HG03064 (cell line): ENCODE measurements around the gene NEK4.
A peak's percentile ranks its signal among the peaks of the same experiment; 100 is the strongest.

Source experiments
- ATAC-seq: cut with Tn5 transposase; IDR thresholded peaks from one replicate; pipeline ENCODE4 v1.9.1; 2021; ENCODE audit warnings: low read depth; ENCODE audit not compliant: unreplicated experiment

Gene NEK4

DNA sequence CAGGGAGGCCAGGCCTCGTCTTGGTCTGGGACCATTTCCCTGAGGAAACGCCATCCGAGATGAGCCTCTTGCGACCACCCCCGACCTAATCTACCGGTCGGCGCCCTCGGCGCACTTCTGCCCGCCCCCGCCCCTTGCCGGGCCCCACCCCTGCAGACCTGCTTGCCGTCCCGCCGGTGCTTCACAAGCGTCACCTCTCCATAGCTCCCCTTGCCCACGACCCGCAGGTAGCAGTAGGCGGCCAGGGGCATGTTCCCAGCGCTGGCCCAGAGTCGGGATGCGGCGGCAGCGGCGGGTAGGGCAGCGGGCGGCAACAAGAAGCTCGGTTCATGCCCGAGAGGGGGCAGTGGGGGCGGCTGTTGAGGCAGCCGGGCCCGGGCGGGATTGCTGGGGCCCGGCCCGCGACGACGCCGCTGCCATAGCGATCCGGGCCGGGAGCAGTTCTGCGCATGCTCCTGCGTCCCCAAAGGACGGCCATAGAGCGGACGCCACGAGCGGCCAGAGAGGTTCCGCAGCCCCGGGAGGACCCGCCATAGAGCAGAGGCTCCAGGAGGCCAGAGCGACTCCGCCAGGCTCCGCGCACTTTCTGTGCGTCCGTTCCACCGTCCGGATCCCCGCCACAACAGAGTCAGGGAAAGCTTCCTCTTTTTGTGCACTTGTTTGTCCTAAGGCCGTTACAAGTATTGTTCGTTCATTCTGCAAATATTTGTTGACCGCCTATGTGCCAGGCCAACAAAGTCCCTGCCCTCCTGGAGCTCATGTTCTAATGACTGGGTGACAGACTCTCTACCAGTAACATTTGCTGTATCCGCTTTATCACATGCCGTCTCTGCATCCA is at the start of gene NEK4:
TSS of gene NEK4 (minus strand) at position 445 of the 838 bp plus-strand sequence. CDS start at position 251, 194 bp downstream.
- peak; percentile 94 for ATAC-seq

DNA sequence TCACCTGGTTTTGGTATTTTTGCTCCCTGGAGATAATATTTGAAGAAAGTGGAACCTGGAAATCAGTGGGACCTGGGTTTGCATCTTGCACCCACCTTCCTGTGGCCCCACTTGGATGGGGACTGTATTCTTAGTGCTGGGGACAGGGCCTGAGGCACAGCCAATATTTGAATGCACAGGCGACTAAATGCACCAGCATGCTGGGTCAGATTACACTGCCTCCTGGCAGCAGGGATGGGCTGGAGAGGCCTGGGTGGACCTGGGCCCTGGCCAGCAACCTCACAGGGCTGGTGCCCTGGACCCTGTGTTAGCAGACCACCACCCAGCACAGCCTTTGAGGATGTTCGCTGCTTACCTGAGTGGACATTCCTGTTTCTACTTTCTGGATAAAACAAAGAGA is 49.2 kb upstream of the NEK4 start:
- ATAC-seq: no peak

DNA sequence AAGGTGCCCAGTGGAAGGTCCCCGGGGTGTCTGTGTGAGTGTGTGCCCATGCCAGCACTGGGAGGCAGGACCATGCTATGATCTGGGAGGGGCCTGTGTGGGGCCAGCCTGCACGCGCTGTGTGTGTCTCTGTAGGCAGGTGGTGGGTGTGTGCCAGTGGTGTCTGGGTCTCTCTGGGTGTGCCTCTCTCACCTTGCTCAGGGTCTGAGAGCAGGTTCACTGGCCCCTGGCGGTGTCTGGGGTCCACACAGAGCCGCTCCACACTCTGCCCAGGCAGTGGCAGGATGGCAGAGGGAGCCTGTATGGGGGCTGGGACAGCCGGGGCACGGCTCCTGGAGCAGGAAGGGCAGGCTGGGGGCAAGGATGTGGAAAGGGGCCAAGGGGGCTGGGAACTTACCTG is 47.1 kb upstream of the NEK4 start:
- no peak for ATAC-seq

DNA sequence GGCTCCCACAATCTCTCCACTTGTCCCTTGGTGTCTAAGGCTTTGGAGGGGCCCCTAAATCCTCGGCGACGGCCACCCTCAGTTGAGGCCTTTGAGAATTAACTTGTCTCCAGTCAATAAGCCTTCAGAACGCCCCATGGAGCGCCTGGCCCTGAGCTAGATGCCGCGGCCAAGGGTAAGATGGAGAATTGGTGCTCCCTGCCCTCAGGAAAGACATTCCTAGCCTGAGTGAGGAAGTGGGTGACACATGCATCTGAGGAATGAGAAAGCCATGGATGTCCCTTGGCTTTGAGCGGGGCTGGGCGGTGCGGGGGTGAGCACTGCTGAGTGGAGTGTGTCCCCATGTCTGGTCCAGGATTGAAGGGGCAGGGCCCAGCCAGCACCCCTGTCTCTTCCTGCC is 46.5 kb upstream of the NEK4 start:
- no peak for ATAC-seq

DNA sequence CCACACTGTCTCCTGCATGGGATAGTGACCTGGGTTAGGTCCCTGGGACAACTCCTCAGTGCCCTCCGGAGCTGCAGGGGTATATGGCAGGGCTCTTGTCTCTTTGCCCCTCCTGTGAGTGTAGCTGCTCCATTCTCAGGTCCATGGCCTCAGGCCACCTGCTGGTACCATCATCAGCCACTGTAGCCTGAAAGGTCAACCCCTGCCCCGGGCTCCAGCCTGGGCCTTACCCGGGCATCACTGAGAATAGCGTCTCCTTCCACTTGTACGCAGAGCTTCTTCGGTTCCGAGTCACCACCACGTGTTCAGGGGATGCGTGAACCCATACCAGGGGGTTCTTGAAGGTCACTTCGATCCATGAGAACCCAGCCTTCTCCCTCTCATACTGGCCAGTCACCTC is 45.9 kb upstream of the NEK4 start:
- ATAC-seq: no peak

DNA sequence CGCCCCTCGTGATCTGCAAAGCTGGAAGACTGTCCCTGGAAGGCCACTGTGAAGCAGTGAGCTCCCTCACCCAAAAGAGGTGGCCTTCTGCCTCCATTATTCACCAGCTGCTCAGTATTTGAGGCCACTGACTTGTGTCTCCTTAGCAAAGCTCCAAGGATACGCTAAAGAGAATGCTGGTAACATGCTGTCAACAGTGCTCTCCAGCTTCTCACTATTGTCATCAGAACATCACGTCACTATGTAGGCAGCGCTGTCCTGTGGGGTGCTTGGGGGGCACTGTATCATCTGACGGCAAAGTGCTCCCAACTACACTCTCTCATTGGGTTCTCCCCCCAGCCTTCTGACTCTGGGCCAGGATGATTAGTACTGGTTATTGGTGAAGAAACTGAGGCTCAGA is 45.5 kb upstream of the NEK4 start:
- no peak for ATAC-seq

DNA sequence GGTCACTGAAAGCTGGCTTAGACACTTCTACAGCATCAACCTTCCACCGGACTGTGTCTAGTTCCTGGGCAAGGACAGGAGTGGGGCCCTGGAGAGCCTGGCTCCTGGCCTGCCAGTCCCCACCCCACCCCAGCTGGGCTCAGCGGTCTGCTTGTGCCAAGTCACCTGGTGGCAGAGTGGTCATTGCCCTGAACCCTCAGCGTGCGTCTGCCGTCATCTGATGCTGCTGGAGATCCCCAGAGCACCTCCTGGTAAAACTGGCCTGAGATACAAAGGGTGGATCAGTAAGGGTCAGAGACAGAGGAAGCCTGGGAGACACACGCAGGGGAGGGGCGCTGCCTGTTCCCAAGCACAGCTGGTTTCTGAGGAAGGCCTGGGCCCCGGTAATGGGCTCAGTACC is 43.1 kb upstream of the NEK4 start:
- ATAC-seq: no peak

DNA sequence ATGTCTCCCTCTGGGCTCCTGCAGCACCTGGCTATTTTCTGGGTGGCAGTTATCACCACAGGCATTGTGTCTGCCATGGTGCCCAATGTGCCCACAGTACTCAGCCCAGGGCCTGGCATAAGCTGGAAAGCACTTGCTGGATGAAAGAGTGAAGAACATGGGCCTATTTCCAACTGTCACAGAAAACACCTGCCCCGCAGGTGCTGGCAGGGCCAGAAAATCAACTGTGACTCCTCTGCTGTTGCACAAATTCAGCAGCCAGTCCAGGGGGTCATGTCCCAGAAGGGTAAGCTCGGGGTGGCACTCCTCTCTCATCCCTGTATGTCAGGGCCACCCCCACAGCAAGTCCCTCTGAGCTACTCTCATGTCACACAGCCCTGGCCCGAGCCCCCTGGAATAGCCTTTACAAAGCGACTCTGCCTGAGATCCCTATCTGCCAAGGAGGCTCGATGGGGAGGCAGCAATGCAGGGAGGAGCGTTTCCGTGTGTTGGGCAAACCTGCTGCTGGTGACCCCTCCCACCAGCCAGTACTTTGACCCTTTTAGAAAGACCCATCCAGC is 40.8 kb upstream of the NEK4 start:
- no peak for ATAC-seq

DNA sequence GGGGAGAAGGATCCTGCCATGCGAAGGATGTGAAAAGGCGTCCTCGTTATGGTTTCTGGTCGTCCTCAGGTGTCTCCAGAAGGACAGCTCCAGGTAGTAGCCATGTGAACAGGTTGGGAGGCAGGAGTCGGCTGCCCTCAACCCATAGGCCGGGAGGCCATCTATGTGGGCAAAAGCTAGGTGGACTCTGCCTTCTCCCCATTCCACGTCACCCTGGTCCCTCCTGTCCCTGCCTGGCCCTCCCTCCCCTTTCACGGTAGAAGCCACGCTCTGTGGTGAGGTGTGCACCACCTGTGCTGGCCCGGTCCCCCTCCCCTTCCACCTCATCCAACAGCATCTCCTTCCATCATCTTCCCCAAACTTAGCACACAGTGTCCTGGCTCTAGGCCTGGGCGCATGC is 40.2 kb upstream of the NEK4 start:
- ATAC-seq: no peak

GRCh38 chr3:52809662-52810377 is 39.1 kb upstream of the NEK4 start:
- no peak for ATAC-seq

DNA sequence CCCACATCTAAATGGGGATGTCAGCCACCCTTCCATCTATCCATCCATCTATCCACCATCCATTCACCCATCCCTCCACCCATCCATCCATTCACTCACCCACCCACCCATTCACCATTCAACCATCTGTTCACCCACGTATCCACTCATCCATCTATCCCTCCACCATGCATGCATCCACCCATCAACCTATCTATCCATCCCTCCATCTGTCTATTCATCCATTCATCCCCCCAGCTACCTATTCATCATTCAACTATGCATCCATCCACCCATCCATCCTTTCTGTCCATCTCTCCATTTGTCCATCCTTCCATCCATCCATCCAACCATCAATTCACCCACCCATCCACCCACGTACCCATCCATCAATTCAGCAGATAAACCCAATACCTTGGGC is 38.4 kb upstream of the NEK4 start:
- ATAC-seq: no peak

GRCh38 chr3:52805270-52806039 is 34.7 kb upstream of the NEK4 start:
- no peak for ATAC-seq

DNA sequence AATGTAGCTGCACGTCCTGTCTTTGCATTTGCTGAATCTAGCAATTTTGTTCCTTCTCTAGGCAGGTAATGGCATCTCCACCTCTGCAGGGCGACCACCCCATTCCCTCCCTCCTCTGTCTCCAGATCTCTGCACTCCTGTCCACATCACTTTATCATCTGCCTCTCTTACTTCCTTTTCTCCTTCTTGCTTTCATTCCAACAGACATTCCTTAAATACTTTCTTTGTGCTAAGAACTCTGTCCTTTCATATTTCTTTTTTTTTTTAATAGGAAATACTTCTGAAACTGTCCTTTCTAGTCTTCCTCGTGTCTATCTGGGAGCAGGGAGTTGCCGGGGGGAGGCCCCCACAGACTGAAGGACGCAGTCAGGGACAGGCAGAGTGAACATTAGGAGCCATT is 31.1 kb upstream of the NEK4 start:
- no peak for ATAC-seq

- no peak for ATAC-seq
Measured at GRCh38 chr3:52800079-52800478, 29.3 kb upstream of the NEK4 start.

GRCh38 chr3:52798978-52799476 is 28.3 kb upstream of the NEK4 start:
- ATAC-seq: no peak

DNA sequence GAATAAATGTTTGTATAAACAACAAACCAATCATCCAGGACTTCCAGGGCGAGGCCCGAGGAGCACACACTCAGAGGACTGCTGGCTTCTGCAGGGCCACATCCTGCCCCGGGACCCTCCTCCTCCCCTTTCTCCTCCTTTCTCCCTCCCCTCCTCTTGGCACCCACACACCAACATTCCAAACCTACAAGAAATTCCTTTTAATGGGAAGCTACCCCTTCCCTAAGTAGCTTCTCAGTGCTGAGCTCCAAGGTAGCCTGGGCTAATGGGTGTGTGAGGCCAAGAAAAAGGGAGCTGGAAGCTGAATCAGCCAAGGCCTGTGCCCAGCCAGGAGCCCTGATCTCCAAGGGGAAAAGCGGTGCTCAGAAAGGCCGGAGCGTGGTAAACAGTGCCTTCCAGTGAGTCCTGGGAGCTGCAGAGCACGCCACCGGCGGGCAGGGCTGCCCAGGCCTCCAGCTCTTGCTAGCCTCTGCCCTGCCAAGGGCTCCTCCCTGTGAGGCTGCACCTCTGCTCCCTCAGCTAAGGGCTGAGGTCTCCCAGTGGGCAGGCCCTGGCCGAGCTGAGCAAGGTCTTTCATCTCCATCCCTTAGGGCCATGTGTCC is 27.7 kb upstream of the NEK4 start:
- ATAC-seq: no peak

GRCh38 chr3:52796411-52796810 is 25.7 kb upstream of the NEK4 start:
- no peak for ATAC-seq

DNA sequence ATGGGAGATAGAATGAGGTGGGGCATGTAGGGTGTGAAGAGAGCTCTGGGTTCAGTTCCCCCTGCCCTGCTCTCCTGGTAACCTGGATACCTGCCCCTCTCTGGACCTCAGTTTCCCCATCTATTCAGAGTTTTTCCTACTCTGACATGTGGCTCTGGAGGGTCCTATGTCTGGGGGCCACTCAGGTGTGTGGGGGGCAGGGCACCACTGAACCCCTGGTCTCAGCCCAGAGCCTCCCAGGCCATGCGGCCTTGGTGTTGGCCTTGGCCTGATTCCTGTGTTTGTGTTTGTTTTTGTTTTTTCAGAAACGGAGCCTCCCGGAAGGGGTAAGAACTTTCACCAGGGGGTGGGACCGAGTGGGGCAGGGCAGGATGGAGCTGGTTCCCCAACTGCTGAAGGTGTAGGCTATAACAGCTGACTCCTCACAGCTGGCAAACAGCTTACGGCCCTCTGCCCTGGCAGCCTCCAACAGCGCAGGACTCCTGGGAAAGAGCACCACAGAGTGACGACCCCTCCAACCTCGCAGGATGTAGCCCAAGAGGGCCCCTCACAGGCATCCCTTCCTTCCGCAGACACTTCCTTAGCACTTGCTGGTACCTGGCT is 24.7 kb upstream of the NEK4 start:
- no peak for ATAC-seq

DNA sequence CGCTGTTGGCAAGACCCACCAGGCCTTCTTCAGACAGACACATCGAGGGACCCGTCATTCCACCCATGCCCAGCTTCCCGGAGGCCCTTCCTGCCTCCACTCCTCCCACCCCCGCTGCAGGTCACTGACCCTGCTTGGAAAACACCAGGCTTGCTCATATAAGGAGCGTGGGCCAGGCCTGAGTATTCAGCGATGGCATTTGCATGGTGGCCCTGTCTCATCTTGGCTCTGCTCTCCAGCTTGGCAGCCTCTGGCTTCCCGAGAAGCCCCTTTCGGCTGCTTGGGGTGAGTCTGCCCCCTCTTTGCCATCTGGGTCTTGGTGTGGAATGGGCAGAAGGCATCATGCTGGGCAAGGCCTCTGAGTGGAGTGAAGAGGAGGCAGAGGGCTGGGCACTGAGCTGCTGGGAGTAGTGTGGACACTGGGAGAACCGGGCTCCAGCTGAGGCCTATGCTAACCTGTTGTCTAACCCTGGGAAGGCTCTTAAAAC is 23.9 kb upstream of the NEK4 start, which contains the start of gene ITIH3:
TSS of gene ITIH3 (plus strand) at position 185 of the 488 bp plus-strand sequence. CDS start at position 193, 8 bp downstream.
- ATAC-seq: no peak
